GM12865 (cell line): ENCODE results near the gene ERC1.

Experiments
- DNase-seq: peaks from one replicate; pipeline ENCODE4 v3.0.0; 2010; ENCODE audit warnings: low read depth
- H3K4me3 ChIP-seq: 2 replicates; pipeline ENCODE4 v1.5.1; 2011; ENCODE audit warnings: mild to moderate bottlenecking, low read depth, low read length, control low read depth
- TF ChIP-seq, protein P1 (sequence below): IDR thresholded peaks from 2 replicates; pipeline ENCODE4 v1.5.1; 2011; ENCODE audit warnings: low read length, control low read depth, low read depth, inconsistent platforms; ENCODE audit not compliant: insufficient read depth; ENCODE audit errors: missing control alignments

ERC1 gene

DNA sequence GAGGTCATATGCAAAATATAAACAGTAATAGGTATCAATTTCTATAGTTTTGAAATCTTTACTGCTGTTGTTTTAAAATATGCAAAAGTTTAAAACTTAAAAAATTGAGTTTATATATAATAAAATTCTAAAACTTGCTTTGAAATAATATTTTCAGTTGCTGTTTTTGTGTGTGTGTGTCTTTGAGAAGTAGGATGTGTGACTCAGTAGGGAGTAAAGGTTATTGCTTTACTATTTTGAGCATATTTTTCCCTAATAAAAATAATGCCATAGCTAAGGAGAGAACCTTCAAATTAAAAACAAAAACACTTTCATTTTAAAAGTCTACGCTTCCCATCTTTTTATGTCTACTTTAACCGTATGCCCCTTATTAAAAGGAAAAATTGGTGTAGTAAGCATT is 365.3 kb downstream of the ERC1 start:
- TF ChIP-seq, protein P1, sequence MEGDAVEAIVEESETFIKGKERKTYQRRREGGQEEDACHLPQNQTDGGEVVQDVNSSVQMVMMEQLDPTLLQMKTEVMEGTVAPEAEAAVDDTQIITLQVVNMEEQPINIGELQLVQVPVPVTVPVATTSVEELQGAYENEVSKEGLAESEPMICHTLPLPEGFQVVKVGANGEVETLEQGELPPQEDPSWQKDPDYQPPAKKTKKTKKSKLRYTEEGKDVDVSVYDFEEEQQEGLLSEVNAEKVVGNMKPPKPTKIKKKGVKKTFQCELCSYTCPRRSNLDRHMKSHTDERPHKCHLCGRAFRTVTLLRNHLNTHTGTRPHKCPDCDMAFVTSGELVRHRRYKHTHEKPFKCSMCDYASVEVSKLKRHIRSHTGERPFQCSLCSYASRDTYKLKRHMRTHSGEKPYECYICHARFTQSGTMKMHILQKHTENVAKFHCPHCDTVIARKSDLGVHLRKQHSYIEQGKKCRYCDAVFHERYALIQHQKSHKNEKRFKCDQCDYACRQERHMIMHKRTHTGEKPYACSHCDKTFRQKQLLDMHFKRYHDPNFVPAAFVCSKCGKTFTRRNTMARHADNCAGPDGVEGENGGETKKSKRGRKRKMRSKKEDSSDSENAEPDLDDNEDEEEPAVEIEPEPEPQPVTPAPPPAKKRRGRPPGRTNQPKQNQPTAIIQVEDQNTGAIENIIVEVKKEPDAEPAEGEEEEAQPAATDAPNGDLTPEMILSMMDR, result no peak
- no peak for DNase-seq
- H3K4me3 ChIP-seq, result no peak overlapping the region

- TF ChIP-seq, protein P1, result no peak
- DNase-seq, result no peak
- H3K4me3 ChIP-seq, result no peak overlapping the region
Observed at GRCh38 chr12:1357171-1357570, 366.1 kb downstream of the ERC1 start.

- TF ChIP-seq, protein P1, result no peak
- H3K4me3 ChIP-seq, result no peak overlapping the region
- no peak for DNase-seq
Observed at GRCh38 chr12:1357711-1358110, 366.7 kb downstream of the ERC1 start.

GRCh38 chr12:1360441-1361210 is 369.6 kb downstream of the ERC1 start:
- DNase-seq, result no peak
- TF ChIP-seq, protein P1, result no peak
- H3K4me3 ChIP-seq, result no peak overlapping the region

GRCh38 chr12:1362143-1362662 is 371.2 kb downstream of the ERC1 start:
- no peak overlapping the region for H3K4me3 ChIP-seq
- DNase-seq, result no peak
- TF ChIP-seq, protein P1, result no peak

- no peak for DNase-seq
- H3K4me3 ChIP-seq, result no peak overlapping the region
- TF ChIP-seq, protein P1, result no peak
Observed at GRCh38 chr12:1365703-1366102, 374.7 kb downstream of the ERC1 start.
